OCI-LY3 (cell line): ENCODE data around the gene CHRM2.

Experiments
- H2AFZ ChIP-seq: fragments of 200-600, 300-600 bp; shearing (Covaris generic); 2 replicates; pipeline ENCODE4 v1.6.0; 2014; ENCODE audit warnings: antibody characterized with exemption, low read depth, low read length
- H3K27ac ChIP-seq: fragments of 200-600, 300-600 bp; sonication (generic); 2 replicates; pipeline ENCODE4 v1.5.1; 2014; ENCODE audit warnings: mild to moderate bottlenecking, low read length, moderate library complexity, mixed read lengths
- H3K27me3 ChIP-seq: fragments of 200-600, 300-600 bp; sonication (generic); 2 replicates; pipeline ENCODE4 v1.6.1; 2014; ENCODE audit warnings: low read depth, low read length, mixed read lengths
- H3K36me3 ChIP-seq: fragments of 200-600, 300-600 bp; sonication (generic); replicated peaks from 2 replicates; pipeline ENCODE3; 2014; ENCODE audit warnings: low read depth, low read length, mixed read lengths
- H3K4me1 ChIP-seq: fragments of 300-600, 200-600 bp; sonication (generic); 2 replicates; pipeline ENCODE4 v1.6.1; 2014; ENCODE audit warnings: low read length, mixed read lengths
- H3K4me2 ChIP-seq: fragments of 200-600, 300-600 bp; sonication (generic); 2 replicates; pipeline ENCODE4 v1.6.1; 2014; ENCODE audit warnings: low read length, mixed read lengths
- H3K4me3 ChIP-seq: fragments of 300-600, 200-600 bp; sonication (generic); 2 replicates; pipeline ENCODE4 v1.5.1; 2014; ENCODE audit warnings: antibody characterized with exemption, mild to moderate bottlenecking, low read length, moderate library complexity
- H3K79me2 ChIP-seq: fragments of 300-600, 200-600 bp; shearing (Covaris generic); 2 replicates; pipeline ENCODE4 v1.6.1; 2014; ENCODE audit warnings: mild to moderate bottlenecking, low read length, mixed read lengths
- H3K9ac ChIP-seq: fragments of 300-600, 200-600 bp; shearing (Covaris generic); 2 replicates; pipeline ENCODE4 v1.6.0; 2014; ENCODE audit warnings: mild to moderate bottlenecking, low read length, moderate library complexity
- H3K9me3 ChIP-seq: fragments of 200-600, 300-600 bp; shearing (Covaris generic); 2 replicates; pipeline ENCODE4 v1.6.1; 2014; ENCODE audit warnings: low read length, mixed read lengths; ENCODE audit not compliant: insufficient read depth
- H4K20me1 ChIP-seq: fragments of 200-600, 300-600 bp; sonication (generic); 2 replicates; pipeline ENCODE4 v1.6.1; 2016; ENCODE audit warnings: low read length, mixed read lengths; ENCODE audit not compliant: insufficient read depth
- CTCF ChIP-seq: fragments of 200-600, 300-600 bp; sonication (generic); IDR thresholded peaks from 2 replicates; pipeline ENCODE4 v1.5.1; 2014; ENCODE audit warnings: antibody characterized with exemption, low read length, low read depth
- EZH2phosphoT487 ChIP-seq: fragments of 200-600 bp; shearing (Covaris generic); IDR thresholded peaks from 2 replicates; pipeline ENCODE4 v1.6.1; 2018; ENCODE audit warnings: antibody characterized with exemption, mixed run types, low read depth

The CHRM2 gene

GRCh38 chr7:136947347-136947746 is 78.9 kb downstream of the CHRM2 start:
- no peak overlapping the region for H3K4me2 ChIP-seq
- H3K9me3 ChIP-seq: no peaks in the 10 kb centered on the region
- no peak overlapping the region for H2AFZ ChIP-seq
- H3K79me2 ChIP-seq: no peaks in the 10 kb centered on the region
- no peaks in the 10 kb centered on the region for H3K27me3 ChIP-seq
- TF ChIP-seq CTCF (no peak), EZH2phosphoT487 (no peak)
- H3K9ac ChIP-seq: no peak overlapping the region
- H3K27ac ChIP-seq: no peak overlapping the region
- H3K4me3 ChIP-seq: no peak overlapping the region
- no peaks in the 10 kb centered on the region for H4K20me1 ChIP-seq
- H3K4me1 ChIP-seq: no peaks in the 10 kb centered on the region
- H3K36me3 ChIP-seq: no peaks in the 10 kb centered on the region

GRCh38 chr7:136950331-136950730 is 81.9 kb downstream of the CHRM2 start:
- H4K20me1 ChIP-seq: no peaks in the 10 kb centered on the region
- H3K4me2 ChIP-seq: no peak overlapping the region
- no peaks in the 10 kb centered on the region for H3K9me3 ChIP-seq
- no peak overlapping the region for H2AFZ ChIP-seq
- H3K4me1 ChIP-seq: no peaks in the 10 kb centered on the region
- no peaks in the 10 kb centered on the region for H3K79me2 ChIP-seq
- no peaks in the 10 kb centered on the region for H3K27me3 ChIP-seq
- no peaks in the 10 kb centered on the region for H3K36me3 ChIP-seq
- no peak overlapping the region for H3K4me3 ChIP-seq
- H3K9ac ChIP-seq: no peak overlapping the region
- no peak overlapping the region for H3K27ac ChIP-seq
- no peak for TF ChIP-seq EZH2phosphoT487
- no peak for TF ChIP-seq CTCF

GRCh38 chr7:136953386-136953785 is 84.9 kb downstream of the CHRM2 start:
- Histone ChIP-seq H4K20me1 (no peaks in the 10 kb centered on the region), H3K4me2 (no peak overlapping the region), H3K9ac (no peak overlapping the region), H3K9me3 (no peaks in the 10 kb centered on the region), H3K27ac (no peak overlapping the region), H3K4me1 (no peaks in the 10 kb centered on the region), H3K4me3 (no peak overlapping the region), H3K36me3 (no peaks in the 10 kb centered on the region), H3K79me2 (no peaks in the 10 kb centered on the region), H3K27me3 (no peaks in the 10 kb centered on the region), H2AFZ (no peak overlapping the region)
- TF ChIP-seq EZH2phosphoT487 (no peak), CTCF (no peak)

- H3K27ac ChIP-seq: no peak overlapping the region
- no peak overlapping the region for H3K4me2 ChIP-seq
- H3K4me3 ChIP-seq: no peak overlapping the region
- H3K9me3 ChIP-seq: no peaks in the 10 kb centered on the region
- no peaks in the 10 kb centered on the region for H3K4me1 ChIP-seq
- H2AFZ ChIP-seq: no peak overlapping the region
- no peaks in the 10 kb centered on the region for H3K79me2 ChIP-seq
- no peak for TF ChIP-seq CTCF
- TF ChIP-seq EZH2phosphoT487: no peak
- H3K27me3 ChIP-seq: no peaks in the 10 kb centered on the region
- H3K36me3 ChIP-seq: no peaks in the 10 kb centered on the region
- no peak overlapping the region for H3K9ac ChIP-seq
- no peaks in the 10 kb centered on the region for H4K20me1 ChIP-seq
These were observed 87.8 kb downstream of the CHRM2 start for GRCh38 chr7:136956232-136956631.
